NCI-H748 (cell line): Measurements from ENCODE around the gene SND1.

Experiments
- DNase-seq: peaks from one replicate; lab custom pipeline; 2025; ENCODE audit not compliant: unreplicated experiment; lab: John Stamatoyannopoulos, UW

Gene SND1

GRCh38 chr7:127859330-127859729 is 207.3 kb downstream of the SND1 start:
- no peak for DNase-seq

GRCh38 chr7:127862525-127862924 is 210.5 kb downstream of the SND1 start:
- no peak for DNase-seq

DNA sequence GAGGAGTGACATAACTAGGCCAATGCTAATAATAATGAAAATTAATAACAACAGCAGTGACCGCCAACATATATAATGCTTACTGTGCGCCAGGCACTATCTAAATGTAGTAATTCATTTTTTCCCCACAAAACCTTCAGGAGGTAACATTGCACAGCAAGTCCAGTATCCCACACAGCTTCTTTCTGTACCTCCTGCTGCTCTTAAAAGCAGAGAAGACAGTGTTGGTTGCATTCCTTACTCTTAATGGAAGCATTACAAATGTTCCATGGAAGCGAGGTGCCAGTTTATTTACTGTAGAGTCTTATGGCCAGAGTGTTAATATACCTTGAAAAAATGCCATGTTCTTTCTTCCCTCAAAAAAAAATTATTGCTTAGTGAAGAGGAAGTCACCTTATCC is 211.1 kb downstream of the SND1 start:
- DNase-seq = no peak

GRCh38 chr7:127865466-127865865 is 213.5 kb downstream of the SND1 start:
- no peak for DNase-seq

- DNase-seq = no peak
These were observed 218.4 kb downstream of the SND1 start for GRCh38 chr7:127870231-127870907.

- DNase-seq = no peak
These were observed 219.2 kb downstream of the SND1 start for GRCh38 chr7:127871226-127871625.

DNA sequence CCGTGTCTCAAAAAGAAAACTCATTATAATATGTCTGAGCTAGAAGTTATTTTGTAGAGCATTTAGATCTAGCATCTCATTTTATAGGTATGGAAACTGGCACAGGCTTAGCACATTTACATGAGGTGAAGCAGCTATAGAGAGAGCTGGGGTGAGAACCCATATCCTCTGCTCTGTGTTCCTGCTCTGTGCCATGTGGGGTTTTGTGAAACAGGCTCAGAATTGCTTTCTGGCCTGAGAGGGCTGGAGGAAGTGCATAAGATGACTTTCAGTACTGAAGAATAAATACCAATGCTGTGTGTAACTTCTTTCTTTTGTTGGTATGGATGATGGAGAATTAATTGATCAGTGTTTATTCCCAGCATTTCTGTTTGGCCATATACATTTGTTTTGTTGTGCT is 220.1 kb downstream of the SND1 start:
- DNase-seq = no peak

DNA sequence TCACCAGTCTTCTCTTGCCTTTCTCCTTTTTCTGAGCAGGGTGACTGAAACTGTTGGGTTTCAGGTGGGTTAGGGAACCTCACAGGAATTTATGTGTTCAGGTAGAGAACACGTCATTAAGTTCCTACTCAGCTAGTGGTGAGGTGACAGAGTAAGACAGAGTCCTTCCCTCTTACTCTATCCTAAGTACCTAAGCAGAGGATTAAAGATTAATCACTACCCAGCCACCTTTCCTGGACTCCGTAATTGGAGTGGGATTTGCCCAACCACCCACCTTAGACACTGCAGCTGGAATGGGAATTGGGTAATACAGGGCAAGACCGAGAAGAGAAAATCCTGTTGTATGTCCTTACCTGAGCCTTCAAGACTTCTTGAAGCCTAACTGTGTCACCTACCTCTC is 221.2 kb downstream of the SND1 start:
- DNase-seq = no peak

DNA sequence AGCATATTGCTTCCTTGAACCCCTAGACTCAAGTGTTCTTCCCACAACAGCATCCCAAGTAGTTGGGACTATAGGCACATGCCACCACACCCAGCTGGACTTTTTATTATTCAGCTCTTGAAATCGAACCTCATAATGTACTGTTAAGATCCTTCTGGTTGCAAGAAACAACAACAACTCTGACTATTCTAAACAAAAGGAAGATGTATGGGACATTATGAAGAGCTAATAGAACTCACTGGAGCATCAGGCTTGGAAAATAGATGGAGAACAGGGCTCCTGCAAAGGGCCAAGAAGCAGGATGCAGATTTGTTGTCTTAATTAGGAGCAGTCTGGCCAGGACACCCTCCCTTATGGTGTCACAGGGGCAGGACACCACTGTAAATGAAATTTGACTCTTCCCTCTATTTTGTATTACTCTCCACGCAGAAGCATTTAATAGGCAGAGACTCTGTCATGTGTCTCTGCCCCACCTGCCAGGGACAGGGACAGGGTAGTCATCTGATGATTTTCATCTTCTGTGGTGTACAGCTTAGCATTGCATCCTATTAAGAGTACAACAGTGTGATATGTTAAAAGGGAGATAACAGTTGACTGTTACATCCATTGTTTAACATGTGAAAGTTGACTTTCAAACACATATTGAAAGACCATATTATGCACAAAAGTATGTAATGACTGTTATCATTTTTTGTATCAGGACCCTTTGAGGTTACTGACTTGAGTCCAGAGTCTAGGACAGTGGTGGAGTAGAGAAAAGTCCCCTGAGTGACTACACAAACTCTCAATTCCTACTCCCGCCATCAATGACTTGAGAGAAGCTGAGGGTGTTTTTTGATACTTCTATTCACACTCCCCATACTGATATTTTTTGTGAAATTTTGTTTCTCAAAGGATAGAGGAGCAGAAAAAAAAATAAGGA is 222.0 kb downstream of the SND1 start:
- no peak for DNase-seq

DNA sequence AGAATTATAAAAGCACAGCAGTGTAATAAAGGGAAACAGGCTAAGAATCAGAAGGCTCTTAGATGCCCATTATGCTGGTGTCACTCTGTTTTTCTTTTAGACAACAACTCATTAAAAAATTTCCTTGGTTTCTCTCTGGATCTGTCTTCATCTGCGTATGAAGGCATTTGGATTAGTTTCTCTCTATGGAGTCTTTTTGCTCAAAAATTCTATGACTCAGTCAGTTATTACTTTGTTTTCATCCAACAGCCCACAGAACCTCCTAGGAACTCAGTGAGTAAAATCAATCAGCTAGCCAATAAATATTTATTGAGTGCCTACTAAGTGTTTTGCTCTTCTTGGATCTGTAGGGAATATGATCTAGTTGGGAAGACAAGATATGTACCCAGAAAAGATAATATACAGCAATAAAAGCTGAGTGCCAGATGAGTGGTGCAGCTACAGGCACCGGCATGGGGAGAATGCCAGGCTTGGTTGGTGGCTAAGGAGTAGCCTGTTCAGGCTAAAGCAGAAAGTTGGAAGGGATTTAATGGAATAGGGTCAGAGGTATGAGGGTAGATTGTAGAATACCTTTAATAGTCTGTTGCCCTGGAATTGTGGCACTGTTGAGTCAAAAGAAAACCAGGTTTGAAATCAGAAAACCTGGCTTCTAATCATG is 223.1 kb downstream of the SND1 start:
- DNase-seq = no peak

- no peak for DNase-seq
These were observed 224.4 kb downstream of the SND1 start for GRCh38 chr7:127876393-127876792.

DNA sequence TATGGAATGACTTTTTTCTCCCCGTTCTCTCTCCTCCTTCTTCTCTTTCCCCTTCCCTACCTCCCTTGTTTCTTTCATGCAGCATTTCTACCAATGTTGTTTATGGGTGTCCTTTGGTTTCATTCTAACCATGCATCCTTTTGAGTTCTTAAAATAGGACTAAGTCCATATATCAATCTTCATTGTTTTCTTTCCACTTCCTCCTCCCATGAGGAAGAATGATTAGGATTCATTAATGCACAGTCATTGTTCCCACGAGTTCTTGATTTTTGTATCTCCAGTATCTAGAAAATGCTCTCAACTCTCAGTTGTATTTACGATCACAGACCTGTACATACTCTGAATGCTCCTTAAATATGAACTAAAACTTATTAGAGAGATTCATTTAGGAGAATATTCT is 226.0 kb downstream of the SND1 start:
- no peak for DNase-seq

DNA sequence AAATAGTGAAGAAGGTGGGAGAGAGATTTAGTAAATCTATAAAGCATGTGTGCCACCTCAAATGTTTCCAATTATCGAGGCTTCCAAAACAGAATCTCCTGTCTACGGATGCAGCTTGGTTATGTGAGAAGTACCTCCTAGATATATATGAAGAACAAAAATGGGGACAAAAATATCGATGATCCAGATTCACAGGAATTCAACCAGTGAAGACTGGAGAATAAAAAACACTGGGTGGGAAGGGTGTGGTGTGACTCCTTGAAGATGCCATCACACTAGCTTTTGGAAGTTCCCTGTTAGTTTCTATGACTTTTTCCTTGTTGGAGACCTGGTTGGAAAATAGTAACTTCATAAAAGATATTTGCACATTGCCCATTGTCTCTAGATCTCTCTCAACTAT is 226.8 kb downstream of the SND1 start:
- no peak for DNase-seq

GRCh38 chr7:127879436-127879835 is 227.4 kb downstream of the SND1 start:
- no peak for DNase-seq

GRCh38 chr7:127879942-127880341 is 227.9 kb downstream of the SND1 start:
- DNase-seq = no peak

DNA sequence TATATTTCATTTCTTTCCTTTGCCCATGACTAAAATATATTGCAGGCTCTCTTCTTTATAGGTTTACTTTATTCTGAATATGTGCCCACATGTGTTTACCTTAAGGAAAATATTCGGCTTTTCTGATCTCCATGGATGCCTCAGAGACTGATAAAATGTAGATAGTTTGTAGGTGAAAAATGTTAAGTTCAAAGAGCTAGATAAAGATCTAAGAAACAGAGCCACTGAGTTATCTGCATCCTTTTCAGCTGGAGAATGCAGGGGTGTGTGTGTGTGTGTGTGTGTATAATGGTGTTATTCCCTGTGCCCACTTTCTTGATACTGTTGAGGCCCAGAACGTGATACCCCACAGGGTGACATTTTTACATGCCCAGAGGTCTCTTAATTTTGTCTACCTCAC is 228.5 kb downstream of the SND1 start:
- no peak for DNase-seq

GRCh38 chr7:127881564-127881963 is 229.6 kb downstream of the SND1 start:
- no peak for DNase-seq

DNA sequence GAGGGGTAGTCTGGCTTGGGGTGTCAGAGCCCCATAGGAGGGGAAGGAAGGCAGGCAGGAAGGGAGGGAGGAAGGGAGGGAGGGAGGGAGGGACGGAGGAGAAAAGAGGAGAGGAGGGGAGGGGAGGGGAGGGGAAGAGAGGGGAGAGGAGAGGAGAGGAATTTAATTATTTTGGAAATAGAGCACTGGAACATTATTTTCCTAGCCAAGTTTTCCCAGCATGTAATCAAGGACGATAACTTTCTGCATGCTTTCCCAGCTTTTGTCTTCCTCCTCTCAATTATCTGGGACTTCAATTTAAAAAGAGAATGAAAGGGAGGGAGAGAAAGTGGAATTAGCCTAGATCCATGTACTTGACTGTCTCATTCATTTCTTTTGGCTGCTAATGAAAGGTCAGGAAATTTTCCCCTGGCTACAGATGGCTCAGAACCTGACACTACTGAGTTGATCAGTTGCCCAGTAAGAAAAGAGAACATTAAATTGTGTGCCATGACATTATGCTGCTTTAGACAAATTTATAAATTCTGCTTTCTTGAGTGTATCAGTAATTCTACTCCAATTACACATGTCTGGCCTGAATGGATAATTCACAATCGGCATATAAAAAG is 230.4 kb downstream of the SND1 start:
- no peak for DNase-seq

DNA sequence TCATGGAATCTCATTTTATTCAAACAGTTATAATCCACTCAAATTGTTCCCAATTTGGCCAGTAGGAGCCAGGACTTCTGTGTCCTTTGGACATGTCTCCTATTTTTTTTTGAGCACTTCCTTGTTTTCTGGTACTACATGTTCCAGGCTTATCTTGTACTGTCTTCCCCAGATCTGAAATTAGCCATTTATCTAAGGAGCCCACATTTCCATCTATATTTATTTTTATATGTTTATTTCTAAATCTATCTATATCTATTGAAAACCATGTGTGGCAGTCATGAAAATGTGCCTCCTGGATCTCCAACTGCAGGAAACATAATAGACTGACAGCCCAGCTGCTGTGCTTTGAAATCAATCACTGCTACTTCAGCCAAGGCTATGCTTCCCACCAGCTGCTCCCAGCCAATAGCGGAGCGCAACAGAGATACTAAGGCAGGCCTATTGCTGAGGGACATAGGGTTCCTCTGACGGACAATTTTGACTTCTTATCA is 232.1 kb downstream of the SND1 start:
- DNase-seq = no peak

- no peak for DNase-seq
These were observed 233.3 kb downstream of the SND1 start for GRCh38 chr7:127885222-127885772.

GRCh38 chr7:127885843-127886242 is 233.8 kb downstream of the SND1 start:
- no peak for DNase-seq
